Peyer's patch (tissue), 4 donors: ENCODE measurements around the gene ZC3H10.

Experiments used
- CTCF ChIP-seq, 6 experiments: fragments of 450-650 bp in 4 of 6; fragments of 200-600 bp in 2 of 6; sonication (generic) in 1 of 6; IDR thresholded peaks; one replicate each; pipeline ENCODE4 v1.5.1; 2017 to 2019; ENCODE audit warnings: antibody characterized with exemption in 6 of 6, mild to moderate bottlenecking in 3 of 6, moderate library complexity in 1 of 6
- POLR2A ChIP-seq, 2 donors: fragments of 450-650 bp; IDR thresholded peaks; one replicate each; pipeline ENCODE4 v1.5.1; 2017; ENCODE audit warnings: antibody characterized with exemption in 2 of 2, mild to moderate bottlenecking in 2 of 2, moderate library complexity in 2 of 2

- no peak for TF ChIP-seq CTCF (IDR thresholded peaks at IDR 0.05)
- TF ChIP-seq POLR2A (IDR thresholded peaks at IDR 0.05), result peak; percentile 85 to 94
These were observed 36.4 kb upstream of the ZC3H10 start for GRCh38 chr12:56081393-56082347.
